ENCODE data around the gene SPSB4. TPM values are rescaled to one million over a fixed set of nuclear protein-coding genes. Genes with fewer than 3 reads are reported as not detected.

SPSB4 gene
- total RNA-seq, 2 donors from 2014 or later = 7.5 to 8.2 TPM

DNA sequence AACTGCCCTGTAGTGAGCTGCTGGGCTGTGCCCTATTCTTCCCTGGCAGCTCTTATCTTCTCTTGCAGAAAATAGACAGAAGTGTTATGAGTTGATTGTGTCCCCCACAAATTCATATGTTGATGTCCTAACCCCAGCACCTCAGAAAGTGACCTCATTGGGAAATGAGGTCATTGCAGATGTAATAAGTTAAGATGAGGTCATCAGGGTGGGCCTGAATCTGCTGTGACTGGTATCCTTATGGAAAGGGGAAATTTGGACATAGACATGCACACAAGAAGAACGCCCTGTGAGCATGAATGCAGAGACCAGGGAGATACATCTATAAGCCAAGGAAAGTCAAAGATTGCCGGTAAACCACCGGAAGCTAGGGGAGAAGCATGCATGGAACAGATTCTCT lies 49.0 kb downstream of the SPSB4 start:
- H3K36me3 Mint-ChIP-seq (ENCODE audit: low read depth) = peaks cover 5% of the 10 kb centered on the region
- H3K9me3 Mint-ChIP-seq = peaks cover 16% of the 10 kb centered on the region
- Histone ChIP-seq H3K27me3 (ENCODE audit: control insufficient read depth, insufficient read depth, low read length, poor library complexity, severe bottlenecking) (no peaks in the 10 kb centered on the region), H3K9me3 (ENCODE audit: control insufficient read depth, low read length) (peaks cover 30% of the 10 kb centered on the region), H3K4me1 (ENCODE audit: control insufficient read depth, insufficient read depth, low read length) (peaks cover 7% of the 10 kb centered on the region), H3K36me3 (ENCODE audit: control insufficient read depth, insufficient read depth, low read length) (no peaks in the 10 kb centered on the region), H3K4me3 (ENCODE audit: low read length) (no peak overlapping the region), H3K27ac (ENCODE audit: low read depth, low read length) (no peak overlapping the region), H3K9ac (ENCODE audit: extremely low read depth, low read length, poor library complexity, severe bottlenecking) (no peak overlapping the region)
- H3K27me3 Mint-ChIP-seq (ENCODE audit: insufficient read depth) = no peaks in the 10 kb centered on the region
- H3K27ac Mint-ChIP-seq = no peak overlapping the region
- WGBS, 2 experiments (ENCODE audit: insufficient coverage in 1 of 2, insufficient read length in 1 of 2) = 88 to 96% methylated on average over 3 of the region's 3 CpGs
- no peak overlapping the region for H3K4me3 Mint-ChIP-seq
- peaks cover 25% of the 10 kb centered on the region for H3K4me1 Mint-ChIP-seq
- TF ChIP-seq, protein P1, sequence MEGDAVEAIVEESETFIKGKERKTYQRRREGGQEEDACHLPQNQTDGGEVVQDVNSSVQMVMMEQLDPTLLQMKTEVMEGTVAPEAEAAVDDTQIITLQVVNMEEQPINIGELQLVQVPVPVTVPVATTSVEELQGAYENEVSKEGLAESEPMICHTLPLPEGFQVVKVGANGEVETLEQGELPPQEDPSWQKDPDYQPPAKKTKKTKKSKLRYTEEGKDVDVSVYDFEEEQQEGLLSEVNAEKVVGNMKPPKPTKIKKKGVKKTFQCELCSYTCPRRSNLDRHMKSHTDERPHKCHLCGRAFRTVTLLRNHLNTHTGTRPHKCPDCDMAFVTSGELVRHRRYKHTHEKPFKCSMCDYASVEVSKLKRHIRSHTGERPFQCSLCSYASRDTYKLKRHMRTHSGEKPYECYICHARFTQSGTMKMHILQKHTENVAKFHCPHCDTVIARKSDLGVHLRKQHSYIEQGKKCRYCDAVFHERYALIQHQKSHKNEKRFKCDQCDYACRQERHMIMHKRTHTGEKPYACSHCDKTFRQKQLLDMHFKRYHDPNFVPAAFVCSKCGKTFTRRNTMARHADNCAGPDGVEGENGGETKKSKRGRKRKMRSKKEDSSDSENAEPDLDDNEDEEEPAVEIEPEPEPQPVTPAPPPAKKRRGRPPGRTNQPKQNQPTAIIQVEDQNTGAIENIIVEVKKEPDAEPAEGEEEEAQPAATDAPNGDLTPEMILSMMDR (conservative IDR thresholded peaks at IDR 0.05) = no peak
- DNase-seq = peak; percentile 5

GRCh38 chr3:141100531-141101320 lies 49.6 kb downstream of the SPSB4 start:
- DNase-seq = peak; percentile 22
- Mint-ChIP-seq H3K4me3 (no peak overlapping the region), H3K36me3 (ENCODE audit: low read depth) (peaks cover 5% of the 10 kb centered on the region), H3K9me3 (peaks cover 16% of the 10 kb centered on the region), H3K4me1 (peaks cover 25% of the 10 kb centered on the region), H3K27ac (no peak overlapping the region), H3K27me3 (ENCODE audit: insufficient read depth) (no peaks in the 10 kb centered on the region)
- H3K9me3 ChIP-seq (ENCODE audit: control insufficient read depth, low read length) = peaks cover 30% of the 10 kb centered on the region
- TF ChIP-seq, protein P1 (conservative IDR thresholded peaks at IDR 0.05) = no peak
- no peaks in the 10 kb centered on the region for H3K27me3 ChIP-seq (ENCODE audit: control insufficient read depth, insufficient read depth, low read length, poor library complexity, severe bottlenecking)
- peaks cover 7% of the 10 kb centered on the region for H3K4me1 ChIP-seq (ENCODE audit: control insufficient read depth, insufficient read depth, low read length)
- WGBS, 2 experiments (ENCODE audit: insufficient coverage in 1 of 2, insufficient read length in 1 of 2) = 90 to 95% methylated on average over 5 to 8 of the region's 8 CpGs
- no peaks in the 10 kb centered on the region for H3K36me3 ChIP-seq (ENCODE audit: control insufficient read depth, insufficient read depth, low read length)
- no peak overlapping the region for H3K9ac ChIP-seq (ENCODE audit: extremely low read depth, low read length, poor library complexity, severe bottlenecking)
- H3K4me3 ChIP-seq (ENCODE audit: low read length) = no peak overlapping the region
- H3K27ac ChIP-seq (ENCODE audit: low read depth, low read length) = no peak overlapping the region

- peak; percentile 17 for DNase-seq
- no peak overlapping the region for H3K27ac ChIP-seq (ENCODE audit: low read depth, low read length)
- H3K4me3 ChIP-seq (ENCODE audit: low read length) = no peak overlapping the region
- no peaks in the 10 kb centered on the region for H3K36me3 ChIP-seq (ENCODE audit: control insufficient read depth, insufficient read depth, low read length)
- Mint-ChIP-seq H3K9me3 (peaks cover 16% of the 10 kb centered on the region), H3K27ac (no peak overlapping the region), H3K36me3 (ENCODE audit: low read depth) (peaks cover 5% of the 10 kb centered on the region), H3K27me3 (ENCODE audit: insufficient read depth) (no peaks in the 10 kb centered on the region), H3K4me3 (no peak overlapping the region), H3K4me1 (peaks cover 26% of the 10 kb centered on the region)
- WGBS, 2 experiments (ENCODE audit: insufficient coverage in 1 of 2, insufficient read length in 1 of 2) = 96 to 100% methylated on average over 1 of the region's 1 CpG
- H3K4me1 ChIP-seq (ENCODE audit: control insufficient read depth, insufficient read depth, low read length) = peaks cover 7% of the 10 kb centered on the region
- no peaks in the 10 kb centered on the region for H3K27me3 ChIP-seq (ENCODE audit: control insufficient read depth, insufficient read depth, low read length, poor library complexity, severe bottlenecking)
- no peak overlapping the region for H3K9ac ChIP-seq (ENCODE audit: extremely low read depth, low read length, poor library complexity, severe bottlenecking)
- TF ChIP-seq, protein P1 (conservative IDR thresholded peaks at IDR 0.05) = no peak
- peaks cover 30% of the 10 kb centered on the region for H3K9me3 ChIP-seq (ENCODE audit: control insufficient read depth, low read length)
These were observed 51.2 kb downstream of the SPSB4 start for GRCh38 chr3:141102372-141102771.
